ENCODE data around the gene CDK5RAP2.
"Not testable (repeated sequence)": the region's sequence is repeated elsewhere in the genome, so short reads cannot be mapped to it uniquely, and the experiment has no call there.

CDK5RAP2 gene

GRCh38 chr9:120587328-120587727 is 7.4 kb upstream of the CDK5RAP2 start:
- DNase-seq = no peak

DNA sequence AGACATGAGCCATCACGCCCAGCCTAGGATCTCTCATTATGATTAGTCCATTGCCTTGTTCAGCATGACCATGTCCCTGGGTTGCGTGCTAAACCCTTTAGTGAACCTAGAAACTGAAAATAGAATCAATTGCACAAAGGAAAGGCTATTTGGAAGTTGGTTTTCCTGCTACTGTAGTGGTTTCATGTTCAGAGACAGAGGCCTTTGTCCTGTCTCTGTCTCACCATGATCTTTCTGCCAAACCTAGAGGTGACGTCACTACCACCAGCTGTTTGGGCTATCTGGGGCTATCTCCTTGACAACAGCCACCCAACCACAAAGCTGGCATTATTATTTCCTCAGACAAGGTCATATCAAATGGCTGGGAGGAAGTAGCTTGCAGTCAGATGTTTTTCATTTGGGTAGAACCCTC is 4.0 kb upstream of the CDK5RAP2 start:
- DNase-seq = no peak

DNA sequence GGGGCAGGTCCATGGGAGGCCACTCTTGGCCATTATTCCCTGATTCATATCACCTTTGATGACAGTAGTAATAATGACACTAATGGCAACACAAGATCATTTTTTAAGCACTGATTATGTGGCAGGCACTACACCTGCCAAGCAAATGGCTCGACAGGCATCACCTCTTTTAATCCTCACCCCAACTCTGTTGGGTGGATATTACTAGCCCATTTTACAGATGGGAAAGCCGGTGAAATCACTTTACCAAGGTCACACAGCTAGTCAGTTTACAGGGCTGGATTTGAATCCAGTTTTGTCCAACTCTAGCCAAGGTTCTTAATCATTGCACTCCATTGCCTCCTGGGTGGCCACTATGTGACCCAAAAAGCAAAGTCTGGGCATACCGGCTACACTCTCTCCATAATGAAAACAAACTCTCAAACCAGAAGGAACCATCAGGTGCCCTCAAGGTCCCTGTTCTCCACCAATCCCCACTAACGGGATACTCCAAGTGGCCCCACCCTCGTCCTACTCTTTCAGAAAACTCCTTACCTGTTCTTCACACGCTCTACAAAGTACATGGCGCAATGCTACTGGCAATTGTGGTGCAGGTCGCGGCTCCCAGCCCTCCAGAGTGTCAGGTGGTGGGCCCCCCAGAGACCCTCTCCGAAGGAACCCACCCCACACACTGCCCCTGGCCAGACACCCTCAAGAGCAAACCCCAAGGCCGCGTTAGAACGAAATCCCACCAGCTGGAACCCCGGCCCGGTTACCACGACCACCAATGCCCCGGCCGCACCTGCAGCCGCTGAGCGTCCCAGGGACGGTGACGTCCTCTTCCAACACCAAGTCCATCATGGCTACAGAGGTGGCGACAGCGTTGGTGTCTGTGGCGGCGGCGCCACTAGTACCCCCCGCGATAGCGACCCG is 572 bp downstream of the CDK5RAP2 start:
- DNase-seq = no peak

GRCh38 chr9:120574473-120574872 is 5.5 kb downstream of the CDK5RAP2 start:
- DNase-seq = no peak

DNA sequence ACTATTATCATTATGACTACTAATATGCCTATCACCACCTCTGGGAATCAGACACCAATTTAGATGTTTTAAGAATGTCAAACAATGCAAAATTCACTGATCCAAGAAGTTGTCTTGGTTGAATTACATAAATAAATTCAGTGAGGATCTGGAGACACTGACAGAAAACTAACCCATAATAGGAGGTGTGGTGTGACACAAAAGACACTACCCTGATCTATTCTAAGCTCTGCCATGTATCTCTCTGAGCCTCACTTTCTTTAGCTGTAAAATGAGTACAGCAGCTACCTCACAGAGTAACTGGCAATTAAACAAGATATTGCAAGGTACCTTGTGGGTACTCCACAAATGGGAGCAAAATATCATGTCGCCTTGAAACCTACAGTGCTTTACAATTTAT is 7.5 kb downstream of the CDK5RAP2 start:
- DNase-seq = no peak

- DNase-seq = no peak
Observed at GRCh38 chr9:120571443-120572257, 8.3 kb downstream of the CDK5RAP2 start.

DNA sequence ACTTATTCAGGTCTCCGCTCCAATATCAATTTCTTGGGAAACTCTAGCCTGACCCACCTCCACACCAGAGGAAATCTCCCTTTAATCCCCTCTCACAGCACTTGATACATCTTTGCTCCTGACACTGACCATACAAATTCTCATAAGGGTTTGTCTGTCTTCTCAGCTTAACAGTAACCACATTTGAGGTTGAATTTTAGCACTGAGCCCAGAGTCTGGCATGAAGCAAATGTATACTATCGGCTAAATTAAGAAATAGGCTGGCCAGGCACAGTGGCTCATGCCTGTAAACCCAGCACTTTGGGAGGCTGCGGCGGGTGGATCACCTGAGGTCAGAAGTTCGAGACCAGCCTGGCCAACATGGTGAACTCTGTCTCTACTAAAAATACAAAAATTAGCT is 9.7 kb downstream of the CDK5RAP2 start:
- DNase-seq = no peak

DNA sequence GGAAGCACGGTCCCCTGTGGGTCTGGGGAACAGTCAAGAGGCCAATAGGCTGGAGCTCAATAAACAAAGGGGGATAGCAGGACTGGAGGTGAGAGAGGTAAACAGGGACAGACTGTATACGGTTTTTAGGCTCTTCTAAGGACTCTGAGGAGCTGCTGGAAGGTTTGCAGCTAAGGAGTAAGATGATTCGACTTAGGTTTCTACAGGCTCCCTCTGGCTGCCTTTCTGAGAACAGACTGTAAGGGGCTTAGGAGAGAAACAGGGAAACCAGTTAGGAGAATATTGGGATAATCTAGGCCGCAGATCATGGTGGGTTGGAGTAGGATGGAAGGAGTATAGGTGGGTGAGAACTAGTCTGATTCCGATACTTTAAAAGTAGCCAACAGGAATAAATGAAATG is 10.4 kb downstream of the CDK5RAP2 start:
- no peak for DNase-seq

- no peak for DNase-seq
Observed at GRCh38 chr9:120568816-120569215, 11.2 kb downstream of the CDK5RAP2 start.

DNA sequence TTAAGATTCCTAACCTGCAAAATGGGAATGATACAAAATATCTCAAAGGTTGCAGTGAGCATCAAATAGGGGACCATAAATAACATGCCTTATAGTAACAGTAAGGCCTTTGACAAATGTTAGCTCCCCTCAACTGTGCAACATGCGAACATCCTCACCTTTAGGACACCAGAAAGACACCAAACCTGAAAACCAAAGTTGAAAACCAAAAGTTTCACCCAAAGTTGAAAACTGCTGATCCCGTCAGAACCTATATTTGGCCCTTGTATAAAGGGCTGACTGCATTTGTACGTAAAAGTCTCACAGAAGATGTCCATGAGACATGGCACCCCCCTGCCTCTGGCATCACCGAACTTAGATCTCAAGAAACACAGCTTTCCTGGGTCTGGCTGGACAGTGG is 12.1 kb downstream of the CDK5RAP2 start:
- DNase-seq = no peak

- DNase-seq = no peak
Observed at GRCh38 chr9:120567081-120567480, 12.9 kb downstream of the CDK5RAP2 start.

GRCh38 chr9:120564589-120564988 is 15.4 kb downstream of the CDK5RAP2 start:
- no peak for DNase-seq

GRCh38 chr9:120562861-120563443 is 17.0 kb downstream of the CDK5RAP2 start:
- DNase-seq = no peak

DNA sequence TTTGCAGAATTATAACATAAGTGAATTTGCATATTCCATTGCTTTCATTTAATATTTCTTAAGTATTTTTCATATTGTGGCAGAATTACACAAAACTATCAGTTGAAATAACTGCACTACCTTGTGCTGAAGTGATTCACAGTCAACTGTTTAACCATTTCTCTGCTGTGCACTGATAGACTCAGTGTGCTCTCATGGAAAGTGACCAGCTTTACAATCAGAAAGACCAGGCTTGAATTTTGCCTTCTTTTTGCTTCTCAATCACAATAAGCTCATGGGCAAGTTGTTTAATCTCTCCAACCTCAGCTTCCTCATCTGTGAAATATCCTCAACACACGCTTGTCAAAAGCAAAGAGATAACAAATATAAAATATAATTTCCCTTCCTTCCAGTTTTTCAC is 18.3 kb downstream of the CDK5RAP2 start:
- DNase-seq = no peak

- DNase-seq = no peak
Observed at GRCh38 chr9:120559546-120559945, 20.4 kb downstream of the CDK5RAP2 start.

GRCh38 chr9:120558454-120558853 is 21.5 kb downstream of the CDK5RAP2 start:
- no peak for DNase-seq

DNA sequence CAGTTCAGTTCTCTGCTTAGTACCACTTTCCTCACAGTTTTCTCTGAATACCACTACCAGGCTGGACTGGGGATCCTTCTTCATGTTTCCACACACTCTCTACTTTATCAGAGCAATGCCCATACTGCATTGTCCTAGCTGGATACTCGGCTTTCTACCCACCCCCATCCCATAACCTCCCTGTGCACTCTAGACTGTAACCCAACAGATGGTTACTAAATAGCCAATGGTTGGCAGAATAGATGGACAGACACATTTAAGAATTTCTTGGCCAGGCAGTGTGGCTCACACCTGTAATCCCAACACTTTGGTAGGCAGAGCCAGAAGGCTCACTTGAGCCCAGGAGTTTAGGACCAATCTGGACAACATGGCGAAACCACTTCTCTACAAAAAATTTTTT is 22.8 kb downstream of the CDK5RAP2 start:
- DNase-seq = no peak

DNA sequence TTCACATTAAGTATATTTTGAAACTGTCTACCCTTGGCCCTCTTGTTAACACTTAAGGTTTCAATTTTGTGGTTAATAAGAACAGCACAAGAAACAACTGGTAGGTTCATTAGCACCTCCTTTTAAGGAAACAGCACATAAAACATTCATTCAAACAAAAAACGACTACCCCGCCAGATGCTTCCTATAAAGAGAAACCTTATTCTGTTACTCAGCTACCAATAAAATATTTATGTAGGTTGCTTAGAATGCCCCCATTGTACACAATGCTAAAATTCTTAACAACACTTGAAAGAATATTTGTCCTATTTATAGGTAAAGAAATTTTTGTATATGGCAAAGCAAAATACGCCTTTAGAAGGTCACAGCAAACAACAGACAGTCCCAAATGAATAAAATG is 23.2 kb downstream of the CDK5RAP2 start:
- DNase-seq = no peak

GRCh38 chr9:120555839-120556238 is 24.1 kb downstream of the CDK5RAP2 start:
- no peak for DNase-seq

GRCh38 chr9:120552210-120552704 is 27.7 kb downstream of the CDK5RAP2 start:
- DNase-seq = not testable (repeated sequence)

GRCh38 chr9:120545701-120546550 is 34.0 kb downstream of the CDK5RAP2 start:
- no peak for DNase-seq

DNA sequence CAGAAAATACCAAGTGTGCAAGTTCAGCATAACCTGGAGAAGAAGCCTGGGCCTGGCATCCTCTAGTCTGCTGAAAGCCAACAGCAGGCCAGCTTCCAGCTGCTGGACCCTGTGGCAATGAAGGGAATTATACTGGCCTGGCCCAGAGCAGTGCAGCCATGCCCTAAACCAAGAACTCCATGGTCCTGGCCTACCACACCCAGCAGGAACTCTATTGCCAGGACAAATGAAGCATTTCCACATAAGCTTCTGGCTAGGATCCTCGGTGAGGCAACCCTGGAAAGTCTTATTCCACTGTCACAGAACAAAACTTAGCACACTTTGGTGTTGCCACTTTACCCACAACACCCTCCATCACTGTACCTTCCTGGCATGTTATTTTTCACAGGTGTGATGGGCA is 35.5 kb downstream of the CDK5RAP2 start:
- DNase-seq = no peak
